Upper lobe of right lung (tissue), 1 donor: ENCODE measurements around the gene CDKN2AIPNL. TPM values are rescaled to one million over a fixed set of nuclear protein-coding genes. Genes with fewer than 3 reads are reported as not detected.
A peak's percentile ranks its signal among the peaks of the same experiment; 100 is the strongest.

ENCODE experiments used
- ATAC-seq: fragments of 200-7000 bp; cut with Tn5 transposase; one replicate; pipeline ENCODE4 v1.9.1; 2020; ENCODE audit warnings: mild to moderate bottlenecking, moderate library complexity
- DNase-seq: peaks from one replicate; pipeline ENCODE4 v3.0.0-alpha.2; 2020
- H3K27ac ChIP-seq: fragments of 200-600 bp; one replicate; pipeline ENCODE4 v1.8.0; 2022
- H3K27me3 ChIP-seq: fragments of 200-600 bp; one replicate; pipeline ENCODE4 v1.8.0; 2022; ENCODE audit warnings: mild to moderate bottlenecking
- H3K36me3 ChIP-seq: fragments of 200-600 bp; one replicate; pipeline ENCODE4 v1.8.0; 2022
- H3K4me1 ChIP-seq: fragments of 200-600 bp; one replicate; pipeline ENCODE4 v1.8.0; 2022
- H3K4me3 ChIP-seq: fragments of 200-600 bp; one replicate; pipeline ENCODE4 v1.8.0; 2022; ENCODE audit warnings: mild to moderate bottlenecking
- H3K9me3 ChIP-seq: fragments of 200-600 bp; one replicate; pipeline ENCODE4 v1.8.0; 2022
- CTCF ChIP-seq: fragments of 200-600 bp; IDR thresholded peaks from one replicate; pipeline ENCODE4 v1.8.0; 2022; ENCODE audit warnings: antibody characterized with exemption
- intact Hi-C: fragments of 100-400 bp; cut with DNase I; formaldehyde crosslinking; loops from one replicate; pipeline ENCODE4 v1.11.0; 2022
- total RNA-seq: library from RNA; stranded (reverse); fragmentation: NEBNext Ultra II Directional; extraction: Animal tissue kit (Norgen Biotek cat#: 25700); gene quantifications from one replicate; pipeline ENCODE4 v1.2.1, GENCODE V29; 2021
- donor health status: DM: no; HTN: yes; CAD: no; lungs with severe emphysema.

Gene CDKN2AIPNL
- total RNA-seq, 1 donor from 2014 or later: 16.5 TPM

GRCh38 chr5:134445856-134446818 lies 34.5 kb upstream of the CDKN2AIPNL start:
- Histone ChIP-seq H3K27me3 (no peaks in the 10 kb centered on the region), H3K27ac (no peak overlapping the region), H3K9me3 (no peaks in the 10 kb centered on the region), H3K36me3 (no peaks in the 10 kb centered on the region), H3K4me3 (no peak overlapping the region), H3K4me1 (no peaks in the 10 kb centered on the region)
- TF ChIP-seq CTCF: no peak
- no peak for ATAC-seq
- intact Hi-C loops: no loop called here
- DNase-seq: peak; percentile 17

- no peaks in the 10 kb centered on the region for H3K36me3 ChIP-seq
- H3K4me3 ChIP-seq: no peak overlapping the region
- no peaks in the 10 kb centered on the region for H3K27me3 ChIP-seq
- TF ChIP-seq CTCF: no peak
- H3K27ac ChIP-seq: no peak overlapping the region
- H3K9me3 ChIP-seq: no peaks in the 10 kb centered on the region
- ATAC-seq (no peak), DNase-seq (peak; percentile 3)
- H3K4me1 ChIP-seq: no peaks in the 10 kb centered on the region
- intact Hi-C loops: no loop called here
These were observed 33.3 kb upstream of the CDKN2AIPNL start for GRCh38 chr5:134444941-134445471.

- peak; percentile 16 for DNase-seq
- Histone ChIP-seq H3K4me3 (no peak overlapping the region), H3K27ac (no peak overlapping the region), H3K36me3 (no peaks in the 10 kb centered on the region), H3K27me3 (no peaks in the 10 kb centered on the region), H3K4me1 (peaks cover 36% of the 10 kb centered on the region), H3K9me3 (no peaks in the 10 kb centered on the region)
- ATAC-seq: no peak
- intact Hi-C loops: no loop called here
- TF ChIP-seq CTCF: no peak
These were observed 28.6 kb upstream of the CDKN2AIPNL start for GRCh38 chr5:134440201-134440755.

GRCh38 chr5:134439210-134439654 lies 27.6 kb upstream of the CDKN2AIPNL start:
- H3K27me3 ChIP-seq: no peaks in the 10 kb centered on the region
- no peaks in the 10 kb centered on the region for H3K9me3 ChIP-seq
- intact Hi-C loops: no loop called here
- H3K36me3 ChIP-seq: no peaks in the 10 kb centered on the region
- H3K4me1 ChIP-seq: peaks cover 36% of the 10 kb centered on the region
- peak overlapping the region; percentile 89 for H3K27ac ChIP-seq
- H3K4me3 ChIP-seq: no peak overlapping the region
- DNase-seq (peak; percentile 89), ATAC-seq (peak; percentile 83)
- no peak for TF ChIP-seq CTCF

GRCh38 chr5:134438721-134439123 lies 27.0 kb upstream of the CDKN2AIPNL start:
- Histone ChIP-seq H3K27ac (peak overlapping the region; percentile 89), H3K4me1 (peaks cover 36% of the 10 kb centered on the region), H3K36me3 (no peaks in the 10 kb centered on the region), H3K4me3 (no peak overlapping the region), H3K27me3 (no peaks in the 10 kb centered on the region), H3K9me3 (no peaks in the 10 kb centered on the region)
- intact Hi-C loops: no loop called here
- ATAC-seq: no peak
- peak; percentile 59 for DNase-seq
- TF ChIP-seq CTCF: no peak
